CD14-positive monocyte (primary cell): Measurements from ENCODE around the gene MIF. TPM values are rescaled to one million over a fixed set of nuclear protein-coding genes. Genes with fewer than 3 reads are reported as not detected.

Experiments used
- DNase-seq, 3 donors: peaks; one replicate each; pipeline ENCODE4 v3.0.0-alpha.2; 2011 to 2022
- H2AFZ ChIP-seq: 2 replicates; pipeline ENCODE4 v1.6.0; 2012; ENCODE audit warnings: mild to moderate bottlenecking, low read depth, low read length, inconsistent platforms; ENCODE audit not compliant: insufficient read depth, poor library complexity, severe bottlenecking
- H3K27ac ChIP-seq, 2 donors: 1 replicate in 1 of 2; 2 replicates in 1 of 2; pipeline ENCODE4 v1.5.1; 2012 to 2013; ENCODE audit warnings: low read length in 2 of 2, control low read depth in 1 of 2, inconsistent platforms in 1 of 2, low read depth in 1 of 2, mild to moderate bottlenecking in 1 of 2
- H3K27me3 ChIP-seq, 2 donors: one replicate each; pipeline versions ENCODE4 v1.6.0 to v1.6.1; 2011 to 2013; ENCODE audit warnings: low read length in 2 of 2; ENCODE audit not compliant: control insufficient read depth in 2 of 2, insufficient read depth in 2 of 2
- H3K36me3 ChIP-seq, 2 donors: replicated peaks in 1 of 2; 1 replicate in 1 of 2; 2 replicates in 1 of 2; pipeline versions ENCODE4 v1.5.1 to v1.6.1; 2012 to 2013; ENCODE audit warnings: low read length in 2 of 2, control low read depth in 1 of 2, inconsistent platforms in 1 of 2, mild to moderate bottlenecking in 1 of 2; ENCODE audit not compliant: insufficient read depth in 2 of 2, control insufficient read depth in 1 of 2
- H3K4me1 ChIP-seq, 2 donors: 1 replicate in 1 of 2; 2 replicates in 1 of 2; pipeline versions ENCODE4 v1.5.1 to v1.6.1; 2012 to 2013; ENCODE audit warnings: low read length in 2 of 2, control low read depth in 1 of 2, inconsistent platforms in 1 of 2, mild to moderate bottlenecking in 1 of 2, moderate library complexity in 1 of 2; ENCODE audit not compliant: insufficient read depth in 2 of 2, control insufficient read depth in 1 of 2
- H3K4me2 ChIP-seq: replicated peaks from 2 replicates; pipeline ENCODE3; 2012; ENCODE audit warnings: low read length, moderate library complexity, mild to moderate bottlenecking; ENCODE audit not compliant: poor library complexity, severe bottlenecking; ENCODE audit errors: extremely low read depth
- H3K4me3 ChIP-seq, 3 experiments: fragments of 200-600 bp in 1 of 3; sonication (generic) in 1 of 3; replicated peaks in 1 of 3; 1 replicate in 2 of 3; 2 replicates in 1 of 3; pipeline ENCODE4 v1.5.1; 2011 to 2013; ENCODE audit warnings: low read length in 3 of 3, mild to moderate bottlenecking in 3 of 3, control low read depth in 2 of 3, low read depth in 2 of 3, inconsistent platforms in 1 of 3, moderate library complexity in 1 of 3
- H3K79me2 ChIP-seq: 2 replicates; pipeline ENCODE4 v1.6.0; 2012; ENCODE audit warnings: mild to moderate bottlenecking, control low read depth, inconsistent platforms, low read length, moderate library complexity; ENCODE audit not compliant: insufficient read depth
- H3K9ac ChIP-seq: 2 replicates; pipeline ENCODE4 v1.6.0; 2017; ENCODE audit warnings: low read length, mild to moderate bottlenecking; ENCODE audit not compliant: insufficient read depth, poor library complexity, severe bottlenecking
- H3K9me3 ChIP-seq, 2 donors: replicated peaks in 1 of 2; 1 replicate in 1 of 2; 2 replicates in 1 of 2; pipeline versions ENCODE4 v1.5.1 to v1.6.1; 2012 to 2013; ENCODE audit warnings: low read length in 2 of 2, control low read depth in 1 of 2; ENCODE audit not compliant: control insufficient read depth in 1 of 2, insufficient read depth in 1 of 2
- H4K20me1 ChIP-seq: 2 replicates; pipeline ENCODE4 v1.6.0; 2012; ENCODE audit warnings: mild to moderate bottlenecking, low read length, control low read depth, moderate library complexity; ENCODE audit not compliant: insufficient read depth
- H3K27ac Mint-ChIP-seq, 7 donors: one replicate each; pipeline ENCODE4 v1.8.0; 2020; ENCODE audit warnings: mild to moderate bottlenecking in 7 of 7, mixed read lengths in 7 of 7, moderate library complexity in 6 of 7, inconsistent platforms in 2 of 7
- H3K27me3 Mint-ChIP-seq, 3 donors: one replicate each; pipeline ENCODE4 v1.8.0; 2021 to 2022; ENCODE audit warnings: low read depth in 3 of 3, mild to moderate bottlenecking in 3 of 3, mixed read lengths in 3 of 3, moderate library complexity in 3 of 3, inconsistent platforms in 1 of 3
- H3K36me3 Mint-ChIP-seq, 2 donors: one replicate each; pipeline ENCODE4 v1.8.0; 2020; ENCODE audit warnings: mixed read lengths in 2 of 2, inconsistent platforms in 1 of 2, mild to moderate bottlenecking in 1 of 2
- H3K4me1 Mint-ChIP-seq: one replicate; pipeline ENCODE4 v1.8.0; 2020; ENCODE audit warnings: mild to moderate bottlenecking, mixed read lengths
- H3K4me3 Mint-ChIP-seq, 2 donors: one replicate each; pipeline ENCODE4 v1.8.0; 2020; ENCODE audit warnings: mild to moderate bottlenecking in 2 of 2, mixed read lengths in 2 of 2, moderate library complexity in 1 of 2
- H3K9me3 Mint-ChIP-seq, 7 donors: one replicate each; pipeline ENCODE4 v1.8.0; 2020 to 2022; ENCODE audit warnings: mixed read lengths in 7 of 7, mild to moderate bottlenecking in 6 of 7, moderate library complexity in 6 of 7, inconsistent platforms in 2 of 7
- WGBS: methylation state at CpG from one replicate; pipeline ENCODE4 v1.1.5; 2013; ENCODE audit warnings: missing lambda C conversion rate; ENCODE audit not compliant: insufficient coverage; 5-methylcytosine and 5-hydroxymethylcytosine counted together
- intact Hi-C, 2 donors: fragments of 100-400 bp; cut with micrococcal nuclease; formaldehyde crosslinking; loops; one replicate each; pipeline versions ENCODE4 v1.15.0 to v1.15.1; 2023
- polyA plus RNA-seq, 3 donors: library from polyadenylated mRNA; depleted of rRNA in 1 of 3; unstranded in 2 of 3; stranded (reverse) in 1 of 3; fragments of 300-500 nt in 2 of 3; fragments of >200 nt in 1 of 3; fragmentation: Illumina TruSeq in 2 of 3; gene quantifications; 1 replicate in 2 of 3; 2 replicates in 1 of 3; pipeline ENCODE4 v1.2.3, GENCODE V29; 2012 to 2021
- TF ChIP-seq, protein P1 (sequence below): fragments of 200-600 bp; IDR thresholded peaks from one replicate; pipeline ENCODE4 v1.8.0; 2022; ENCODE audit warnings: antibody characterized with exemption, mild to moderate bottlenecking

Gene MIF
- polyA plus RNA-seq, 3 donors, result 66.4 to 390 (median 338) TPM

DNA sequence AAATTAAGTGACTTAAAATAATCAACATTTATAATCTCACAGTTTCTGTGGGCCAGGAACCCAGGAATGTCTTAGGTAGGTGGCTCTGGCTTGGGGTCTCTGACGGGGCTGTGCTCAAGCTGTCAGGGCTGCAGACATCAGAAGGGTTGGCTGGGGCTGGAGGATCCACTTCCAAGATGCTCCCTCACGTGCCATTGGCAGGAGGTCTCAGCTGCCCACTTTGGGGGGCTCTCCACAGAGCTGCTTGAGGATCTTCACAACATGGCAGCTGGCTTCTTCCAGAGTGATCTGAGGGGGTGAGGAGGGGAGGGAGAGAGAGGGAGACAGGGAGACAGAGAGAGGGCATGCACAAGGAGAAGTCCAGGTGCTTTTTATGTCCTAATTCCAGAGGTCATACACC is 18.4 kb upstream of the MIF start:
- H3K79me2 ChIP-seq, result no peaks in the 10 kb centered on the region
- TF ChIP-seq, protein P1, sequence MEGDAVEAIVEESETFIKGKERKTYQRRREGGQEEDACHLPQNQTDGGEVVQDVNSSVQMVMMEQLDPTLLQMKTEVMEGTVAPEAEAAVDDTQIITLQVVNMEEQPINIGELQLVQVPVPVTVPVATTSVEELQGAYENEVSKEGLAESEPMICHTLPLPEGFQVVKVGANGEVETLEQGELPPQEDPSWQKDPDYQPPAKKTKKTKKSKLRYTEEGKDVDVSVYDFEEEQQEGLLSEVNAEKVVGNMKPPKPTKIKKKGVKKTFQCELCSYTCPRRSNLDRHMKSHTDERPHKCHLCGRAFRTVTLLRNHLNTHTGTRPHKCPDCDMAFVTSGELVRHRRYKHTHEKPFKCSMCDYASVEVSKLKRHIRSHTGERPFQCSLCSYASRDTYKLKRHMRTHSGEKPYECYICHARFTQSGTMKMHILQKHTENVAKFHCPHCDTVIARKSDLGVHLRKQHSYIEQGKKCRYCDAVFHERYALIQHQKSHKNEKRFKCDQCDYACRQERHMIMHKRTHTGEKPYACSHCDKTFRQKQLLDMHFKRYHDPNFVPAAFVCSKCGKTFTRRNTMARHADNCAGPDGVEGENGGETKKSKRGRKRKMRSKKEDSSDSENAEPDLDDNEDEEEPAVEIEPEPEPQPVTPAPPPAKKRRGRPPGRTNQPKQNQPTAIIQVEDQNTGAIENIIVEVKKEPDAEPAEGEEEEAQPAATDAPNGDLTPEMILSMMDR, result no peak
- no peaks in the 10 kb centered on the region for H3K36me3 ChIP-seq
- Mint-ChIP-seq H3K4me1 (no peaks in the 10 kb centered on the region), H3K9me3 (no peaks in the 10 kb centered on the region), H3K4me3 (no peak overlapping the region), H3K27me3 (peaks cover 0 to 1% (median 0%) of the 10 kb centered on the region in 3 donors), H3K36me3 (no peaks in the 10 kb centered on the region), H3K27ac (no peak overlapping the region)
- no peak overlapping the region for H3K4me3 ChIP-seq
- WGBS, result 100% methylated on average over 2 of the region's 2 CpGs
- H3K4me2 ChIP-seq, result no peak overlapping the region
- H2AFZ ChIP-seq, result no peak overlapping the region
- no peak overlapping the region for H3K9ac ChIP-seq
- no peaks in the 10 kb centered on the region for H3K27me3 ChIP-seq
- no peak overlapping the region for H3K27ac ChIP-seq
- no peaks in the 10 kb centered on the region for H4K20me1 ChIP-seq
- no peak for DNase-seq
- H3K4me1 ChIP-seq, result no peaks in the 10 kb centered on the region
- H3K9me3 ChIP-seq, result no peaks in the 10 kb centered on the region
- intact Hi-C loops, result no loop called here

DNA sequence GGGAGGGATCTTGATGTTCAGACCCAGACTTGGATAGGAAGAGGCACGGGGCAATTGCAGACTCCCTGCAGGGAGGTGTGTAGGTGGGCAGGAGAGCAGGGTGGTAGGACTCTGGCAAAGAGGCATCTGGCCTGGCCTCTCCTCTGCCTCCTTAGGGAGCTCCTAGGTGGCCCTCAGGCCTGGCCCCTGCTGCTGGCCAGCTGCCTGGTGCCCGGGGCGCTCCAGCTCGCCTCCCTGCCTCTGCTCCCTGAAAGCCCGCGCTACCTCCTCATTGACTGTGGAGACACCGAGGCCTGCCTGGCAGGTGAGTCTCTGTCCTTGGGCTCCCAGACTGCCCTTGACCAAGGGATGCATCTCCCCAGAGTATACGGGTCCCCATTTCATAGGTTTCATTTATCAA is 16.6 kb upstream of the MIF start:
- intact Hi-C loops, result no loop called here
- 94% methylated on average over 8 of the region's 8 CpGs for WGBS
- Histone ChIP-seq H3K9ac (no peak overlapping the region), H3K36me3 (no peaks in the 10 kb centered on the region), H3K9me3 (no peaks in the 10 kb centered on the region), H2AFZ (no peak overlapping the region), H3K4me3 (no peak overlapping the region), H4K20me1 (no peaks in the 10 kb centered on the region), H3K79me2 (no peaks in the 10 kb centered on the region), H3K27me3 (no peaks in the 10 kb centered on the region), H3K4me2 (no peak overlapping the region), H3K4me1 (no peaks in the 10 kb centered on the region), H3K27ac (no peak overlapping the region)
- Mint-ChIP-seq H3K27me3 (peaks cover 0 to 1% (median 0%) of the 10 kb centered on the region in 3 donors), H3K9me3 (no peaks in the 10 kb centered on the region), H3K36me3 (no peaks in the 10 kb centered on the region), H3K4me1 (no peaks in the 10 kb centered on the region), H3K4me3 (no peak overlapping the region), H3K27ac (no peak overlapping the region)
- TF ChIP-seq, protein P1, result no peak
- no peak for DNase-seq
